Pancreas (tissue), 10 donors: ENCODE results near the gene TDRD5. TPM values are rescaled to one million over a fixed set of nuclear protein-coding genes. Genes with fewer than 3 reads are reported as not detected.

Experiments used
- ATAC-seq, 4 donors: fragments of 200-7000 bp; cut with Tn5 transposase; one replicate each; pipeline versions ENCODE4 v1.8.0 to v1.9.1; 2020; ENCODE audit warnings: mild to moderate bottlenecking in 4 of 4, moderate library complexity in 4 of 4
- DNase-seq, 6 donors: peaks; one replicate each; pipeline ENCODE4 v3.0.0-alpha.2; 2020
- FAIRE-seq: peaks from 2 replicates; lab custom pipeline; 2012; peaks lifted over from hg19 to GRCh38; lab: Jason Lieb, UNC
- H3K27ac ChIP-seq, 4 donors: fragments of 200-600 bp; sonication (generic); 1 replicate in 3 of 4; 2 replicates in 1 of 4; pipeline versions ENCODE4 v1.5.0 to v1.8.0; 2020
- H3K27me3 ChIP-seq, 4 donors: fragments of 200-600 bp; one replicate each; pipeline ENCODE4 v1.8.0; 2021
- H3K36me3 ChIP-seq, 3 donors: fragments of 200-600 bp; sonication (generic) in 1 of 3; one replicate each; pipeline versions ENCODE4 v1.5.0 to v1.8.0; 2020 to 2021
- H3K4me1 ChIP-seq, 3 donors: fragments of 200-600 bp; one replicate each; pipeline ENCODE4 v1.8.0; 2021
- H3K4me3 ChIP-seq, 4 donors: fragments of 200-600 bp; sonication (generic) in 2 of 4; one replicate each; pipeline versions ENCODE4 v1.5.0 to v1.8.0; 2020 to 2021
- H3K9me3 ChIP-seq, 4 donors: fragments of 200-600 bp; one replicate each; pipeline ENCODE4 v1.8.0; 2021
- WGBS, 2 donors: extraction: QIAGEN DNeasy Blood & Tissue Kit; methylation state at CpG; one replicate each; pipeline ENCODE4 v1.1.7; 2013; 5-methylcytosine and 5-hydroxymethylcytosine counted together
- intact Hi-C, 3 donors: fragments of 100-400 bp; cut with DNase I; formaldehyde crosslinking; loops; one replicate each; pipeline versions ENCODE4 v1.11.1 to v1.14.2; 2022
- polyA plus RNA-seq, 2 donors: library from polyadenylated mRNA; stranded (reverse); fragments of 200-250 nt; gene quantifications; one replicate each; pipeline ENCODE4 v1.2.3, GENCODE V29; 2013
- total RNA-seq, 6 donors: library from RNA; stranded (reverse); fragmentation: NEBNext Ultra II Directional in 4 of 6; extraction: Animal tissue kit (Norgen Biotek cat#: 25700) in 4 of 6; gene quantifications; one replicate each; pipeline versions ENCODE4 v1.2.1 to v1.2.4, GENCODE V29; 2021 to 2023
- TF ChIP-seq, protein P1 (sequence below), 4 donors: fragments of 200-600 bp; sonication (generic) in 3 of 4; IDR thresholded peaks; one replicate each; pipeline versions ENCODE4 v1.5.0 to v1.8.0; 2021; ENCODE audit warnings: antibody characterized with exemption in 4 of 4
- donor health status: healthy with polysubstance abuse.
- donor health status: DM: no; HTN: no; CAD: no; lungs with moderate emphysema.
- donor health status: DM: no; HTN: no; CAD: no.
- donor health status: control.
- donor health status: control.
- donor health status: Bipolar disorder and iron deficiency.
- donor health status: DM: yes; HTN: yes; CAD: no.
- donor health status: DM: no; HTN: no; CAD: no.
- donor health status: DM: no; HTN: no; CAD: no.
- donor health status: DM: yes; HTN: yes; CAD: no.

Gene TDRD5
- total and polyA plus RNA-seq, 8 donors = 0.06 to 1.5 (median 0.23) TPM; not detected in 1

DNA sequence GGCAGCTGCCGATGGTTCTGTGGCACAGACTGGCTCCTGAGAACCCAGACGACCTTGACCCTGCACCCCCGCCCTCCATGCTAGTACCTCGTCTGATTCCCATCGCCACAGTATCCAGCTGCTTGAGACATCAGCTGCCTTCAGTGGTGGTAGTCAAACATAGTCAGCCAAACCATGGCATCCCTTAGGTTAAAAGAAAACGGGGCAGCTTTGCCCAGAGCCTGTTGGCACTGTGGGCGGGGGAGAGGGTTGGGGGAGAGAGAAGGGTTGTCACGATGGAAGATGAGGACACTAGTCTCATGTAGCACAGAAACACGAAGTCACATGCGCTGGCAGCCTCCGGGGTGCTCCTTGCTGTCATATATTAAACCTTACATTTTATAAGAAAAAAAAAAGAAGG is 961 bp upstream of the TDRD5 start:
- peak in 1 of 6 donors; percentile 32 for DNase-seq
- Histone ChIP-seq H3K27me3 (peaks cover 0 to 4% (median 0%) of the 10 kb centered on the region in 4 donors), H3K4me1 (peaks cover 0 to 4% (median 0%) of the 10 kb centered on the region in 3 donors), H3K27ac (no peak overlapping the region), H3K36me3 (no peaks in the 10 kb centered on the region), H3K4me3 (no peak overlapping the region), H3K9me3 (no peaks in the 10 kb centered on the region)
- ATAC-seq = no peak
- FAIRE-seq = no peak
- intact Hi-C loops = no loop called here
- 85 to 89% methylated on average over 11 of the region's 11 CpGs for WGBS, 2 donors
- TF ChIP-seq, protein P1, sequence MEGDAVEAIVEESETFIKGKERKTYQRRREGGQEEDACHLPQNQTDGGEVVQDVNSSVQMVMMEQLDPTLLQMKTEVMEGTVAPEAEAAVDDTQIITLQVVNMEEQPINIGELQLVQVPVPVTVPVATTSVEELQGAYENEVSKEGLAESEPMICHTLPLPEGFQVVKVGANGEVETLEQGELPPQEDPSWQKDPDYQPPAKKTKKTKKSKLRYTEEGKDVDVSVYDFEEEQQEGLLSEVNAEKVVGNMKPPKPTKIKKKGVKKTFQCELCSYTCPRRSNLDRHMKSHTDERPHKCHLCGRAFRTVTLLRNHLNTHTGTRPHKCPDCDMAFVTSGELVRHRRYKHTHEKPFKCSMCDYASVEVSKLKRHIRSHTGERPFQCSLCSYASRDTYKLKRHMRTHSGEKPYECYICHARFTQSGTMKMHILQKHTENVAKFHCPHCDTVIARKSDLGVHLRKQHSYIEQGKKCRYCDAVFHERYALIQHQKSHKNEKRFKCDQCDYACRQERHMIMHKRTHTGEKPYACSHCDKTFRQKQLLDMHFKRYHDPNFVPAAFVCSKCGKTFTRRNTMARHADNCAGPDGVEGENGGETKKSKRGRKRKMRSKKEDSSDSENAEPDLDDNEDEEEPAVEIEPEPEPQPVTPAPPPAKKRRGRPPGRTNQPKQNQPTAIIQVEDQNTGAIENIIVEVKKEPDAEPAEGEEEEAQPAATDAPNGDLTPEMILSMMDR (IDR thresholded peaks at IDR 0.05) = no peak

DNA sequence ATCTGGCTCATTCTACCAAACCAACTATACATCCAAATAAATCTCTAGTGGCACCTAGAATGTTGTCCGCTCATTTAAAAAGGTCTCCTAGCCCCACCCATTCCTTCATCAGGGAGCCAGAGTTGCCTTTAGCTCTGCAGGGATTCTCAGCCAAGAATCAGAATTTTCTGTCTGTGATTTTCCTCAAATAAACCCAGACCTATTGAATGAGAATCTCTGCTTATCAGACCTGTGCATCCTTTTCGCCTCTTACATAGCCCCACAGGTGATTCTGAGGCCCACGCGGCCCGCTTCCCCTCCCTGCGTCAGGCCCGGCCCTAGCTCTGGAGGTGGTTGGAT is 410 bp upstream of the TDRD5 start:
- ATAC-seq = no peak
- FAIRE-seq = no peak
- TF ChIP-seq, protein P1 (IDR thresholded peaks at IDR 0.05) = no peak
- intact Hi-C loops = no loop called here
- DNase-seq = no peak
- peaks cover 0 to 4% (median 0%) of the 10 kb centered on the region in 3 donors for H3K4me1 ChIP-seq
- 29 to 30% methylated on average over 7 of the region's 7 CpGs for WGBS, 2 donors
- H3K4me3 ChIP-seq = peak overlapping the region in 1 of 4 donors; percentile 35
- H3K27ac ChIP-seq = no peak overlapping the region
- peaks cover 0 to 4% (median 0%) of the 10 kb centered on the region in 4 donors for H3K27me3 ChIP-seq
- H3K36me3 ChIP-seq = no peaks in the 10 kb centered on the region
- H3K9me3 ChIP-seq = no peaks in the 10 kb centered on the region

DNA sequence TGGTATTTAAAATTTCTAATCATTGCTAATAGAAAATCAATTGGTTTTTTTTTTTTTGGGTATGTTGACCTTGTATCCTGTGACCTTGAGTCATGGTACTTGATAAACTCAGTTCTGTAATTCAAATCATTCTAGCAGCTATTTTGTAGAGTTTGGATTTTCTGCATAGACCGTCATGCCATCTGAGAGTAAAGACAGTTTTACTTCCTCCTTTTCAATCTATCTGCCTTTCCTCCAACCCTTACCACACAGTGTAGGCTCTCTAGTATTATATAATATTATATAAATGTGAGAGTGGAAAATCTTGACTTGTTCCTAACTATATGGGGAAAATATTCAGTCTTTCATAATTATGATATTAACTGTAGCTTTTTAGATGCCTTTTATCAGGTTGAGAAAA is 7.0 kb downstream of the TDRD5 start:
- Histone ChIP-seq H3K27ac (no peak overlapping the region), H3K36me3 (no peaks in the 10 kb centered on the region), H3K9me3 (no peaks in the 10 kb centered on the region), H3K4me3 (no peak overlapping the region), H3K27me3 (no peaks in the 10 kb centered on the region), H3K4me1 (no peaks in the 10 kb centered on the region)
- 67 to 72% methylated on average over 1 of the region's 1 CpG for WGBS, 2 donors
- no peak for DNase-seq
- no peak for ATAC-seq
- intact Hi-C loops = no loop called here
- no peak for FAIRE-seq
- TF ChIP-seq, protein P1 (IDR thresholded peaks at IDR 0.05) = no peak

DNA sequence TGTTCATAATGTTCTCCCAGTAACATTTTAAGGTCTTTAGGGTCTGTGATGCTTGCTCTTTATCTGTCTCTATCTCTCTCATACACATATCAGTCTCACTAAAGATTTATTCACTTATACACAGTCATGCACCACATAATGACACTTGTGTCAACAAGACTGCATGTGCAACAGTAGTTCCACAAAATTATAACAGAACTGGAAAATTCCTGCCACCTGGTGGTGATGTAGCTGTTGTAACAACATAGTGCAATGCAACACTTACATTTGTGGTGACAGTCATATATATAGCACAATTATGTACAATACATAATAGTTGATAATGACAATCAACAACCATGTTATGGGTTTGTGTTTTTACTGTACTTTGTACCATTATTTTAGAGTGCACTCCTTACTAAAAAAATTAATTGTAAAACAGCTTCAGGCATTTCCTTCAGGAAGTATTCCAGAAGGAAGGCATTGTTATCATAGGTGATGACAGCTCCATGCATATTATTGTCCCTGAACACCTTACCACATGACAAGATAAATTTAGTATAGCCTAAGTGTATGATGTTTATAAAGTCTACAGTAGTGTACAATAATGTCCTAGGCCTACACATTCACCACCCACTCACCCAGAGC is 8.1 kb downstream of the TDRD5 start:
- Histone ChIP-seq H3K4me1 (no peaks in the 10 kb centered on the region), H3K9me3 (no peaks in the 10 kb centered on the region), H3K27me3 (no peaks in the 10 kb centered on the region), H3K36me3 (no peaks in the 10 kb centered on the region), H3K27ac (no peak overlapping the region), H3K4me3 (no peak overlapping the region)
- intact Hi-C loops = loop anchor here in 1 of 3 donors (10.0 kb wide), 1 partner anchor 345 kb away; no protein-coding TSS in a partner anchor
- TF ChIP-seq, protein P1 (IDR thresholded peaks at IDR 0.05) = peak in 2 of 4 donors; percentile 13 to 27
- peak; percentile 69 for FAIRE-seq
- DNase-seq = no peak
- ATAC-seq = peak; percentile 58 to 87 (median 78)

DNA sequence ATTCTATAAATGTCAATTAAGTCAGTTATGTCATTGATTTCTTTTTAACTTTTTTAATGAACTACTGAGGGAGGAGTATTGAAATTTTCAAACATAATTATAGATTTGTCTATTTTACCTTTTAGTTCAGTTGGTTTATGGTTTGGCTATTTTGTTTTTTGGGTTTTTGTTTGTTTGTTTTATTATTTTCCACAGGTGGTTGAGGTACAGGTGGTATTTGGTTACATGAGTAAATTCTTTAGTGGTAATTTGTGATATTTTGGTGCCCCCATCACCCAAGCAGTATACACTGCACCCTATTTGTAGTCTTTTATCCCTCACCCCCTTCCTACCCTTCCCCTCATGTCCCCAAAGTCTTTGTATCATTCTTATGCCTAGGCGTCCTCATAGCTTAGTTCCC is 9.5 kb downstream of the TDRD5 start:
- WGBS, 2 donors = 66 to 100% methylated on average over 1 of the region's 1 CpG

More for the DNA sequence above, 9.5 kb downstream of the TDRD5 start:
- DNase-seq = no peak
- TF ChIP-seq, protein P1 (IDR thresholded peaks at IDR 0.05) = no peak
- Histone ChIP-seq H3K4me3 (no peak overlapping the region), H3K27ac (no peak overlapping the region), H3K27me3 (no peaks in the 10 kb centered on the region), H3K36me3 (no peaks in the 10 kb centered on the region), H3K9me3 (no peaks in the 10 kb centered on the region), H3K4me1 (no peaks in the 10 kb centered on the region)
- no peak for FAIRE-seq
- no peak for ATAC-seq
- intact Hi-C loops = loop anchor here in 1 of 3 donors (10.0 kb wide), 1 partner anchor 346 kb away; no protein-coding TSS in a partner anchor
